Activated T-helper 2 cell treated with anti-CD3 and anti-CD28 coated beads, Interferon-gamma antibody, Interleukin-2, Interleukin-4, amounts not matched to agents 10 μg/mL and 5 μg/mL and 100 μg/mL, durations not matched to agents 14 hours and 24 hours and 36 hours (primary cell): Measurements from ENCODE around the gene IQGAP2. TPM values are rescaled to one million over a fixed set of nuclear protein-coding genes. Genes with fewer than 3 reads are reported as not detected.

Experiments
- DNase-seq: peaks from one replicate; pipeline ENCODE4 v3.0.0; 2021; ENCODE audit warnings: low spot score
- H3K27ac Mint-ChIP-seq: one replicate; pipeline ENCODE4 v1.8.0; 2021; ENCODE audit warnings: mixed read lengths
- H3K27me3 Mint-ChIP-seq: one replicate; pipeline ENCODE4 v1.8.0; 2021; ENCODE audit warnings: low read depth, mixed read lengths
- H3K36me3 Mint-ChIP-seq: one replicate; pipeline ENCODE4 v1.8.0; 2021; ENCODE audit warnings: low read depth, mixed read lengths
- H3K4me1 Mint-ChIP-seq: one replicate; pipeline ENCODE4 v1.8.0; 2021; ENCODE audit warnings: low read depth, mixed read lengths
- H3K4me3 Mint-ChIP-seq: one replicate; pipeline ENCODE4 v1.8.0; 2021; ENCODE audit warnings: low read depth, mild to moderate bottlenecking, moderate library complexity, mixed read lengths
- H3K9me3 Mint-ChIP-seq: one replicate; pipeline ENCODE4 v1.8.0; 2021; ENCODE audit warnings: mixed read lengths
- intact Hi-C: fragments of 100-400 bp; cut with micrococcal nuclease; formaldehyde crosslinking; loops from one replicate; pipeline ENCODE4 v1.15.1; 2023
- total RNA-seq: library from RNA; stranded (reverse); gene quantifications from 2 replicates; pipeline ENCODE4 v1.2.3, GENCODE V29; 2022

Gene IQGAP2
- total RNA-seq, 1 donor from 2014 or later, result 28.3 TPM

- Mint-ChIP-seq H3K27me3 (peaks cover 13% of the 10 kb centered on the region), H3K9me3 (no peaks in the 10 kb centered on the region), H3K36me3 (peaks cover 13% of the 10 kb centered on the region), H3K4me3 (peak overlapping the region; percentile 95), H3K4me1 (peaks cover 45% of the 10 kb centered on the region), H3K27ac (peak overlapping the region; percentile 94)
- peak; percentile 65 for DNase-seq
- intact Hi-C loops, result loop anchor here (1.0 to 10.0 kb wide), 8 partner anchors 53 to 1067 kb away; partner anchors contain the start of genes AGGF1 and HMGCR
Observed at GRCh38 chr5:76404223-76405211, 1.4 kb downstream of the IQGAP2 start.

GRCh38 chr5:76406014-76406413 is 2.9 kb downstream of the IQGAP2 start:
- Mint-ChIP-seq H3K27ac (peak overlapping the region; percentile 39), H3K27me3 (peaks cover 4% of the 10 kb centered on the region), H3K4me1 (peaks cover 46% of the 10 kb centered on the region), H3K9me3 (no peaks in the 10 kb centered on the region), H3K4me3 (no peak overlapping the region), H3K36me3 (peaks cover 18% of the 10 kb centered on the region)
- no peak for DNase-seq
- intact Hi-C loops, result loop anchor here (10.0 kb wide), 2 partner anchors 629 to 969 kb away; partner anchors contain the start of gene AGGF1

- intact Hi-C loops, result loop anchor here (10.0 kb wide), 2 partner anchors 628 to 968 kb away; partner anchors contain the start of gene AGGF1
- DNase-seq, result no peak
- peaks cover under 1% of the 10 kb centered on the region for H3K27me3 Mint-ChIP-seq
- H3K36me3 Mint-ChIP-seq, result peaks cover 18% of the 10 kb centered on the region
- H3K4me3 Mint-ChIP-seq, result no peak overlapping the region
- no peak overlapping the region for H3K27ac Mint-ChIP-seq
- H3K9me3 Mint-ChIP-seq, result no peaks in the 10 kb centered on the region
- peaks cover 43% of the 10 kb centered on the region for H3K4me1 Mint-ChIP-seq
Observed at GRCh38 chr5:76406673-76407072, 3.6 kb downstream of the IQGAP2 start.

GRCh38 chr5:76408104-76408654 is 5.1 kb downstream of the IQGAP2 start:
- Mint-ChIP-seq H3K9me3 (no peaks in the 10 kb centered on the region), H3K27ac (no peak overlapping the region), H3K4me1 (peaks cover 36% of the 10 kb centered on the region), H3K4me3 (no peak overlapping the region), H3K36me3 (peaks cover 25% of the 10 kb centered on the region), H3K27me3 (no peaks in the 10 kb centered on the region)
- intact Hi-C loops, result loop anchor here (10.0 kb wide), 2 partner anchors 627 to 967 kb away; partner anchors contain the start of gene AGGF1
- no peak for DNase-seq

GRCh38 chr5:76412511-76412910 is 9.4 kb downstream of the IQGAP2 start:
- intact Hi-C loops, result no loop called here
- H3K4me1 Mint-ChIP-seq, result peaks cover 20% of the 10 kb centered on the region
- no peak overlapping the region for H3K27ac Mint-ChIP-seq
- no peaks in the 10 kb centered on the region for H3K9me3 Mint-ChIP-seq
- DNase-seq, result no peak
- no peak overlapping the region for H3K4me3 Mint-ChIP-seq
- no peaks in the 10 kb centered on the region for H3K27me3 Mint-ChIP-seq
- H3K36me3 Mint-ChIP-seq, result peaks cover 21% of the 10 kb centered on the region

- intact Hi-C loops, result no loop called here
- Mint-ChIP-seq H3K27ac (no peak overlapping the region), H3K36me3 (peaks cover 21% of the 10 kb centered on the region), H3K4me3 (no peak overlapping the region), H3K27me3 (no peaks in the 10 kb centered on the region), H3K9me3 (no peaks in the 10 kb centered on the region), H3K4me1 (peaks cover 18% of the 10 kb centered on the region)
- DNase-seq, result no peak
Observed at GRCh38 chr5:76413746-76414145, 10.7 kb downstream of the IQGAP2 start.

- Mint-ChIP-seq H3K27ac (no peak overlapping the region), H3K4me3 (no peak overlapping the region), H3K4me1 (peaks cover 16% of the 10 kb centered on the region), H3K27me3 (no peaks in the 10 kb centered on the region), H3K9me3 (no peaks in the 10 kb centered on the region), H3K36me3 (peaks cover 17% of the 10 kb centered on the region)
- intact Hi-C loops, result no loop called here
- no peak for DNase-seq
Observed at GRCh38 chr5:76414788-76415187, 11.7 kb downstream of the IQGAP2 start.

- H3K27me3 Mint-ChIP-seq, result no peaks in the 10 kb centered on the region
- H3K36me3 Mint-ChIP-seq, result peaks cover 21% of the 10 kb centered on the region
- H3K4me3 Mint-ChIP-seq, result no peak overlapping the region
- intact Hi-C loops, result no loop called here
- DNase-seq, result no peak
- H3K9me3 Mint-ChIP-seq, result no peaks in the 10 kb centered on the region
- H3K27ac Mint-ChIP-seq, result no peak overlapping the region
- H3K4me1 Mint-ChIP-seq, result peaks cover 13% of the 10 kb centered on the region
Observed at GRCh38 chr5:76415855-76416254, 12.8 kb downstream of the IQGAP2 start.

- no peak overlapping the region for H3K4me3 Mint-ChIP-seq
- peaks cover 9% of the 10 kb centered on the region for H3K4me1 Mint-ChIP-seq
- no peaks in the 10 kb centered on the region for H3K27me3 Mint-ChIP-seq
- DNase-seq, result no peak
- H3K27ac Mint-ChIP-seq, result no peak overlapping the region
- peaks cover 12% of the 10 kb centered on the region for H3K36me3 Mint-ChIP-seq
- no peaks in the 10 kb centered on the region for H3K9me3 Mint-ChIP-seq
- intact Hi-C loops, result no loop called here
Observed at GRCh38 chr5:76419597-76420298, 16.7 kb downstream of the IQGAP2 start.

GRCh38 chr5:76422227-76422626 is 19.1 kb downstream of the IQGAP2 start:
- intact Hi-C loops, result no loop called here
- no peaks in the 10 kb centered on the region for H3K27me3 Mint-ChIP-seq
- H3K4me1 Mint-ChIP-seq, result peaks cover 2% of the 10 kb centered on the region
- H3K9me3 Mint-ChIP-seq, result no peaks in the 10 kb centered on the region
- H3K4me3 Mint-ChIP-seq, result no peak overlapping the region
- DNase-seq, result no peak
- no peak overlapping the region for H3K27ac Mint-ChIP-seq
- peaks cover 12% of the 10 kb centered on the region for H3K36me3 Mint-ChIP-seq

GRCh38 chr5:76422742-76423141 is 19.7 kb downstream of the IQGAP2 start:
- Mint-ChIP-seq H3K4me3 (no peak overlapping the region), H3K9me3 (no peaks in the 10 kb centered on the region), H3K4me1 (peaks cover 5% of the 10 kb centered on the region), H3K27ac (no peak overlapping the region), H3K27me3 (no peaks in the 10 kb centered on the region), H3K36me3 (peaks cover 17% of the 10 kb centered on the region)
- intact Hi-C loops, result no loop called here
- no peak for DNase-seq

GRCh38 chr5:76425146-76425545 is 22.1 kb downstream of the IQGAP2 start:
- H3K27me3 Mint-ChIP-seq, result no peaks in the 10 kb centered on the region
- DNase-seq, result no peak
- H3K9me3 Mint-ChIP-seq, result no peaks in the 10 kb centered on the region
- H3K36me3 Mint-ChIP-seq, result peaks cover 14% of the 10 kb centered on the region
- H3K27ac Mint-ChIP-seq, result no peak overlapping the region
- no peak overlapping the region for H3K4me3 Mint-ChIP-seq
- H3K4me1 Mint-ChIP-seq, result peaks cover 5% of the 10 kb centered on the region
- intact Hi-C loops, result no loop called here
